Thyroid gland (tissue), 4 donors: ENCODE data around the gene CTBS. TPM values are rescaled to one million over a fixed set of nuclear protein-coding genes. Genes with fewer than 3 reads are reported as not detected.

Experiments used
- DNase-seq, 2 donors: peaks; one replicate each; pipeline ENCODE4 v3.0.0-alpha.2; 2019
- H3K27ac ChIP-seq, 3 donors: fragments of 200-600 bp; sonication (generic); 1 replicate in 2 of 3; 2 replicates in 1 of 3; pipeline ENCODE4 v1.5.1; 2016 to 2019; ENCODE audit warnings: mild to moderate bottlenecking in 1 of 3, moderate library complexity in 1 of 3
- H3K27me3 ChIP-seq: fragments of 200-600 bp; sonication (generic); one replicate; pipeline ENCODE4 v1.5.1; 2019
- H3K36me3 ChIP-seq, 2 donors: fragments of 200-600 bp; sonication (generic); one replicate each; pipeline ENCODE4 v1.5.1; 2016 to 2019
- H3K4me1 ChIP-seq, 2 donors: fragments of 200-600 bp; sonication (generic); one replicate each; pipeline ENCODE4 v1.5.1; 2017 to 2019
- H3K4me3 ChIP-seq, 3 donors: fragments of 200-600 bp; sonication (generic); replicated peaks in 1 of 3; 1 replicate in 2 of 3; 2 replicates in 1 of 3; pipeline ENCODE4 v1.5.1; 2016; ENCODE audit warnings: mild to moderate bottlenecking in 1 of 3
- H3K9me3 ChIP-seq: fragments of 200-600 bp; sonication (generic); one replicate; pipeline ENCODE4 v1.5.1; 2017
- POLR2A ChIP-seq, 2 donors: fragments of 450-650 bp; IDR thresholded peaks; one replicate each; pipeline ENCODE4 v1.6.1; 2017; ENCODE audit warnings: antibody characterized with exemption in 2 of 2, mild to moderate bottlenecking in 2 of 2, moderate library complexity in 1 of 2
- WGBS, 2 donors: methylation state at CpG; one replicate each; pipeline ENCODE4 v1.1.5; 2017; 5-methylcytosine and 5-hydroxymethylcytosine counted together
- intact Hi-C: fragments of 100-400 bp; cut with DNase I; formaldehyde crosslinking; loops from one replicate; pipeline ENCODE4 v1.15.1; 2023
- total RNA-seq, 4 donors: library from RNA; depleted of rRNA; stranded (reverse); fragments of >200 nt; gene quantifications; one replicate each; pipeline ENCODE4 v1.2.3, GENCODE V29; 2016
- TF ChIP-seq, protein P1 (sequence below), 6 experiments: fragments of 200-600 bp in 3 of 6; fragments of 450-650 bp in 3 of 6; sonication (generic) in 3 of 6; IDR thresholded peaks; one replicate each; pipeline ENCODE4 v1.5.1; 2016 to 2019; ENCODE audit warnings: antibody characterized with exemption in 6 of 6, mild to moderate bottlenecking in 2 of 6, inconsistent platforms in 1 of 6, moderate library complexity in 1 of 6

The CTBS gene
- total RNA-seq, 4 donors from 2014 or later: 14.9 to 24.1 (median 17.1) TPM

DNA sequence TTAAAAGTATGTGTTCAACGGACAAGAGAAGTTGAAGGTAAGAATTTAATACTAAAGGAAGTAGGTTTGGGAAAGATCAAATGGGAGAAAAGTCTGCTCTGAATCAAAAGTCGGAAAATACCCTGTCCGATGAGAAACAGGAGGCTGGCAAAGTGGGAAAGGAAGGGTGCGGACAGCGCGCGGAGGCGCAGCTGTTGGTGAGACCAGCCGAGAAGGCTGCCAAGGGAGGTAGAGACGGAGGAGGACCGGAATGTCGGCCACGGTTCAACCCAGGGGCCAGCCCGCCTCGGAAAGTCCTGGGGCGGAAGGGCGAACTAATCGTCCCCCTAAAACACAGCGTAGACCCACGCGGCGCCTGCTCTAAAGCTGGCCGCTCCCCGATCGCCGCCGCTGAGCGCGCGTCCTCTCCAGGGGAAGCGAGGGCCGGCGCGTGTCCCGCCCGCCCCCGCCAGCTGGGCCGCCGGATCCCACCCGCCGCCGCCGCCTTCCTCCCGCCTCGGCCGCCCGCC is 68.7 kb downstream of the CTBS start:
- no peaks in the 10 kb centered on the region for H3K36me3 ChIP-seq
- H3K27me3 ChIP-seq: no peaks in the 10 kb centered on the region
- peak overlapping the region; percentile 42 to 81 (median 43) for H3K4me3 ChIP-seq
- intact Hi-C loops: loop anchor here (10.0 kb wide), 1 partner anchor 69 kb away; the partner anchor contains the start of gene CTBS
- no peaks in the 10 kb centered on the region for H3K9me3 ChIP-seq
- peak in 1 of 2 donors; percentile 64 for DNase-seq
- TF ChIP-seq POLR2A (IDR thresholded peaks at IDR 0.05): peak in 1 of 2 donors; percentile 4
- TF ChIP-seq, protein P1, sequence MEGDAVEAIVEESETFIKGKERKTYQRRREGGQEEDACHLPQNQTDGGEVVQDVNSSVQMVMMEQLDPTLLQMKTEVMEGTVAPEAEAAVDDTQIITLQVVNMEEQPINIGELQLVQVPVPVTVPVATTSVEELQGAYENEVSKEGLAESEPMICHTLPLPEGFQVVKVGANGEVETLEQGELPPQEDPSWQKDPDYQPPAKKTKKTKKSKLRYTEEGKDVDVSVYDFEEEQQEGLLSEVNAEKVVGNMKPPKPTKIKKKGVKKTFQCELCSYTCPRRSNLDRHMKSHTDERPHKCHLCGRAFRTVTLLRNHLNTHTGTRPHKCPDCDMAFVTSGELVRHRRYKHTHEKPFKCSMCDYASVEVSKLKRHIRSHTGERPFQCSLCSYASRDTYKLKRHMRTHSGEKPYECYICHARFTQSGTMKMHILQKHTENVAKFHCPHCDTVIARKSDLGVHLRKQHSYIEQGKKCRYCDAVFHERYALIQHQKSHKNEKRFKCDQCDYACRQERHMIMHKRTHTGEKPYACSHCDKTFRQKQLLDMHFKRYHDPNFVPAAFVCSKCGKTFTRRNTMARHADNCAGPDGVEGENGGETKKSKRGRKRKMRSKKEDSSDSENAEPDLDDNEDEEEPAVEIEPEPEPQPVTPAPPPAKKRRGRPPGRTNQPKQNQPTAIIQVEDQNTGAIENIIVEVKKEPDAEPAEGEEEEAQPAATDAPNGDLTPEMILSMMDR (IDR thresholded peaks at IDR 0.05): no peak
- peaks cover 16 to 26% of the 10 kb centered on the region in 2 donors for H3K4me1 ChIP-seq
- peak overlapping the region; percentile 95 to 98 (median 96) for H3K27ac ChIP-seq
- WGBS, 2 donors: 0% methylated on average over 19 to 34 of the region's 47 CpGs

DNA sequence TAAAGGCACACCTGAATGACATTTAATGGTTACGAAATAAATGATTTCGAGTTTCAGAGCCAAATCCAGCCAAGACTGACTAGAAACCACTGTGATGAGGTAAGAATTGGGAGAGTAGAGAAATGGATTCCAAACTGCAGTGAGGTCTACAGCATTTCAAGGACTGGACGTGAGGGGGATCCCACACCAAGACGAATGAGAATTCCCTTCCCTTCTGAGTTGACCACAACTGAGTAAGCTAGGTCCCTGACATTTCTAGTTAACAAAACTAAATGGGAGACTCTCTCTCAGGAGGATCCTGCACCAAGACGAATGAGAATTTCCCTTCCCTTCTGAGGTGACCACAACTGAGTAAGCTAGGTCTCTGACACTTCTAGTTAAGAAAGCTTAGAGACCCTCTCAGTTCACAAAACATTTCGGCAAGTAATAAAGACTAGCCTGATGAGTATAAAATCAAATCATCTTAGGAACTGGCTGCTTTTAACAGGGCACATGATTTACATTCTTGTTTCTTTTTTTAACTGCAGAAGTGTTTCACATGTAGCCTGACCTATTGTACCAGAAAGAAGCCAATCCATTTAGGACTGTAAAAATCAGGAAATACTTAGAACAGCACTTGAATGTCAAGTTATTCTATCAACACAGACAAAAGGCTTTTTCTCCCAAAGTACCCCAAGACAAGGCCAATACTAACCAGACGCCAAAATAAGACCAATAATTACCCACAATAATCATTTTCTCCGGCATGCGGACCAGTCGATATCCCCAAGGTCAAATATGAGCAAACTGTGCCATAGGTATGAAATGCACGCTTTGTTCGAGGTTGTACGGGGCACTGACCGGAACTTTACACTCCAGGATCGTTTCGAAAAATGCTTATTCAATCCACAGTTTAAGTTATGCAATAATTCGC is 69.4 kb downstream of the CTBS start:
- Histone ChIP-seq H3K4me3 (peak overlapping the region; percentile 42 to 81 (median 43)), H3K27ac (peak overlapping the region; percentile 95 to 98 (median 96)), H3K27me3 (no peaks in the 10 kb centered on the region), H3K9me3 (no peaks in the 10 kb centered on the region), H3K4me1 (peaks cover 16 to 26% of the 10 kb centered on the region in 2 donors), H3K36me3 (peaks cover 0 to 3% of the 10 kb centered on the region in 2 donors)
- TF ChIP-seq, protein P1 (IDR thresholded peaks at IDR 0.05): no peak
- TF ChIP-seq POLR2A (IDR thresholded peaks at IDR 0.05): peak in 1 of 2 donors; percentile 18
- intact Hi-C loops: loop anchor here (10.0 kb wide), 1 partner anchor 70 kb away; the partner anchor contains the start of gene CTBS
- WGBS, 2 donors: 8 to 12% methylated on average over 17 of the region's 17 CpGs
- no peak for DNase-seq

DNA sequence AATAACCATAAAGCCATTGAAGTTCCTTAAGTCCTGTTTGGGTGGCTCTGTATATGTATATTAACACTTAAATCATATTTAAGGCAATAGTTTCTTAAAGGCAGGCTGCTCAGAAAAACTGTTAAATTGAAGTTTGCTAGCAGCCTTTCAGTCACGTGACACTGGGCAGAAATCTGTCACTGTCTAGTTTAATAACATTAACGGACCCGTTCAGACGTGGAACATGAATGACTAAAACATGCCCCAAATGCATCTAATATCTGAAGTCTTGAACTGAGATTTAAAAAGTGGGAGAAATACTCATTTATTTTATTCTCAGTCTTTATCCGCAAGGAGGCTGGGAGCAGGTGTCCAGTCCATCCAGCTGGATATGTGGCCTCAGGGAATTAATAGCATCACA is 71.3 kb downstream of the CTBS start:
- WGBS, 2 donors: 74 to 80% methylated on average over 5 of the region's 5 CpGs
- Histone ChIP-seq H3K27ac (no peak overlapping the region), H3K4me1 (peaks cover 16 to 26% of the 10 kb centered on the region in 2 donors), H3K27me3 (no peaks in the 10 kb centered on the region), H3K4me3 (no peak overlapping the region), H3K36me3 (peaks cover 11 to 15% of the 10 kb centered on the region in 2 donors), H3K9me3 (no peaks in the 10 kb centered on the region)
- intact Hi-C loops: loop anchor here (10.0 kb wide), 1 partner anchor 72 kb away; the partner anchor contains the start of gene CTBS
- no peak for DNase-seq
- TF ChIP-seq, protein P1 (IDR thresholded peaks at IDR 0.05): no peak
- no peak for TF ChIP-seq POLR2A (IDR thresholded peaks at IDR 0.05)

Other genes starting within 250 kb of the CTBS start
- under 1 TPM in 1 of 4 donors, not detected in 3; 0.88 TPM for gene DNASE2B, start 176.0 kb downstream of the CTBS start, total RNA-seq
- 10 to 100 TPM; 29.9 to 51.7 (median 42.7) TPM for gene RPF1, start 95.2 kb downstream of the CTBS start, total RNA-seq
- gene SPATA1, start 68.1 kb downstream of the CTBS start, total RNA-seq: 1 to 10 TPM in 2 of 4 donors, under 1 TPM in 1, not detected in 1; 0.13 to 2.8 (median 1.8) TPM
- gene GNG5, start 67.9 kb downstream of the CTBS start, total RNA-seq: 100 to 1,000 TPM in 2 of 4 donors, 10 to 100 TPM in 2; 58.3 to 143 (median 95.2) TPM
- gene SSX2IP, start 116.0 kb upstream of the CTBS start, total RNA-seq: 10 to 100 TPM in 1 of 4 donors, 1 to 10 TPM in 3; 9.0 to 11.4 (median 9.5) TPM